HCT116 (cell line): ENCODE data around the gene FLNB.

Experiments
- CEBPB ChIP-seq: IDR thresholded peaks from 2 replicates; pipeline ENCODE4 v1.6.1; 2012; ENCODE audit warnings: low read depth
- CTCF ChIP-seq, 3 experiments: fragments of 200-600 bp in 1 of 3; sonication (generic) in 1 of 3; IDR thresholded peaks in 2 of 3; conservative IDR thresholded peaks in 1 of 3; 2 replicates each; pipeline ENCODE4 v1.5.1; 2012 to 2017; ENCODE audit warnings: low read depth in 2 of 3, low read length in 2 of 3, antibody characterized with exemption in 1 of 3, borderline replicate concordance in 1 of 3, control low read depth in 1 of 3, mild to moderate bottlenecking in 1 of 3, mixed read lengths in 1 of 3, mixed run types in 1 of 3, moderate library complexity in 1 of 3; ENCODE audit not compliant: insufficient read depth in 1 of 3
- MAX ChIP-seq: IDR thresholded peaks from 2 replicates; pipeline ENCODE4 v1.6.1; 2012

GRCh38 chr3:58190291-58190690 lies 182.1 kb downstream of the FLNB start:
- TF ChIP-seq CTCF (IDR thresholded peaks at IDR 0.05 in 2 of 3, conservative IDR thresholded peaks at IDR 0.05 in 1 of 3; ENCODE audit: borderline replicate concordance in 1 of 3, insufficient read depth in 1 of 3, low read depth in 2 of 3, low read length in 2 of 3) (no peak), CEBPB (no peak), MAX (no peak)
